HepG2 (cell line): Measurements from ENCODE around the gene FABP6. TPM values are rescaled to one million over a fixed set of nuclear protein-coding genes. Genes with fewer than 3 reads are reported as not detected.

Experiments
- ATAC-seq: fragments of 200-7000 bp; cut with Tn5 transposase; 3 replicates; pipeline ENCODE4 v1.9.1; 2020; ENCODE audit warnings: mild to moderate bottlenecking, moderate library complexity
- BruUV-seq: library from RNA; stranded (reverse); fragments of 400-500 nt; replicated peaks from 2 replicates; lab custom pipeline; 2021; lab: Mats Ljungman, UMichigan
- CTCF ChIA-PET: fragments of 300-600 bp; formaldehyde crosslinking; extraction: SDS; loops from one replicate; lab custom pipeline; 2021; ENCODE audit warnings: low total read pairs, inconsistent platforms, low intra/inter-chr PET ratio; lab: Yijun Ruan, JAX
- POLR2A ChIA-PET: fragments of 350-600 bp; sonication (Branson Sonifier 250); formaldehyde crosslinking; loops from one replicate; lab custom pipeline; 2020; ENCODE audit warnings: antibody characterized with exemption, inconsistent platforms; lab: Yijun Ruan, JAX
- DNase-seq: peaks from one replicate; pipeline ENCODE4 v3.0.0-alpha.2; 2015; ENCODE audit warnings: low spot score
- FAIRE-seq: peaks from 3 replicates; lab custom pipeline; 2011; peaks lifted over from hg19 to GRCh38; lab: Jason Lieb, UNC
- H2AFZ ChIP-seq: one replicate; pipeline ENCODE4 v1.6.1; 2011; ENCODE audit warnings: low read length, inconsistent platforms
- H3K27ac ChIP-seq: fragments of 300-600 bp; 3 replicates; pipeline ENCODE4 v1.8.0; 2011; ENCODE audit warnings: mixed run types, mild to moderate bottlenecking, mixed read lengths, low read length, inconsistent platforms; ENCODE audit not compliant: insufficient read depth; ENCODE audit errors: extremely low read length
- H3K27me3 ChIP-seq, 2 experiments: fragments of 200-600 bp in 1 of 2; 2 replicates in 1 of 2; 3 replicates in 1 of 2; pipeline versions ENCODE4 v1.6.0 to v1.8.0; 2011; ENCODE audit warnings: low read length in 2 of 2, mild to moderate bottlenecking in 2 of 2, moderate library complexity in 2 of 2, inconsistent platforms in 1 of 2; ENCODE audit not compliant: insufficient read depth in 2 of 2, control insufficient read depth in 1 of 2
- H3K36me3 ChIP-seq, 2 experiments: fragments of 200-600 bp in 1 of 2; replicated peaks in 1 of 2; 2 replicates in 1 of 2; 3 replicates in 1 of 2; pipeline versions ENCODE4 v1.5.1 to v1.8.0; 2011; ENCODE audit warnings: low read length in 2 of 2, inconsistent platforms in 1 of 2; ENCODE audit not compliant: insufficient read depth in 2 of 2, control insufficient read depth in 1 of 2
- H3K4me1 ChIP-seq: 2 replicates; pipeline ENCODE4 v1.5.1; 2012; ENCODE audit warnings: low read length, inconsistent platforms; ENCODE audit not compliant: insufficient read depth
- H3K4me2 ChIP-seq: 2 replicates; pipeline ENCODE4 v1.6.0; 2011; ENCODE audit warnings: low read depth, low read length, inconsistent platforms
- H3K4me3 ChIP-seq, 3 experiments: fragments of 200-600 bp in 1 of 3; sonication (generic), shearing (Covaris generic) in 1 of 3; replicated peaks in 1 of 3; 2 replicates each; pipeline ENCODE4 v1.5.1; 2011 to 2016; ENCODE audit warnings: low read length in 3 of 3, inconsistent platforms in 2 of 3, low read depth in 2 of 3, mild to moderate bottlenecking in 2 of 3, control low read depth in 1 of 3, mixed read lengths in 1 of 3; ENCODE audit not compliant: insufficient read depth in 1 of 3
- H3K79me2 ChIP-seq: one replicate; pipeline ENCODE4 v1.6.1; 2011; ENCODE audit warnings: low read length, inconsistent platforms; ENCODE audit not compliant: insufficient read depth
- H3K9ac ChIP-seq: 2 replicates; pipeline ENCODE4 v1.6.0; 2011; ENCODE audit warnings: mild to moderate bottlenecking, low read depth, low read length, inconsistent platforms; ENCODE audit not compliant: insufficient read depth
- H3K9me3 ChIP-seq: 2 replicates; pipeline ENCODE4 v1.5.1; 2012; ENCODE audit warnings: mild to moderate bottlenecking, low read length
- H4K20me1 ChIP-seq: 2 replicates; pipeline ENCODE4 v1.6.0; 2011; ENCODE audit warnings: inconsistent platforms, mild to moderate bottlenecking, low read length, moderate library complexity; ENCODE audit not compliant: insufficient read depth
- ATF2 ChIP-seq: sonication (generic); formaldehyde crosslinking; IDR thresholded peaks from 2 replicates; pipeline ENCODE4 v1.4.0; 2020; ENCODE audit warnings: missing genetic modification reagents
- ELF4 ChIP-seq: sonication (generic); formaldehyde crosslinking; IDR thresholded peaks from 2 replicates; pipeline ENCODE4 v1.5.0; 2020; ENCODE audit warnings: missing genetic modification reagents, mild to moderate bottlenecking, moderate library complexity, borderline replicate concordance
- GFI1 ChIP-seq: sonication (generic); formaldehyde crosslinking; IDR thresholded peaks from 2 replicates; pipeline ENCODE4 v1.5.0; 2020; ENCODE audit warnings: missing genetic modification reagents, mild to moderate bottlenecking, borderline replicate concordance
- HOMEZ ChIP-seq: IDR thresholded peaks from 2 replicates; pipeline ENCODE4 v1.6.1; 2016; ENCODE audit warnings: low read depth
- HOXA5 ChIP-seq: sonication (generic); formaldehyde crosslinking; IDR thresholded peaks from 2 replicates; pipeline ENCODE4 v1.4.0; 2020; ENCODE audit warnings: missing genetic modification reagents
- HOXA9 ChIP-seq: sonication (generic); formaldehyde crosslinking; IDR thresholded peaks from 2 replicates; pipeline ENCODE4 v1.8.1; 2022; ENCODE audit warnings: missing genetic modification reagents, mild to moderate bottlenecking, moderate library complexity, borderline replicate concordance
- MAF1 ChIP-seq: sonication (generic); formaldehyde crosslinking; IDR thresholded peaks from 2 replicates; pipeline ENCODE4 v1.5.0; 2020; ENCODE audit warnings: missing genetic modification reagents, borderline replicate concordance
- NFYC ChIP-seq: IDR thresholded peaks from 2 replicates; pipeline ENCODE4 v1.6.1; 2016; ENCODE audit warnings: missing genetic modification reagents, missing compliant biosample characterization
- NR2C2 ChIP-seq: sonication (generic); formaldehyde crosslinking; IDR thresholded peaks from 2 replicates; pipeline ENCODE4 v1.4.0; 2020; ENCODE audit warnings: missing genetic modification reagents, mild to moderate bottlenecking, moderate library complexity, borderline replicate concordance
- SIX4 ChIP-seq: sonication (generic); formaldehyde crosslinking; IDR thresholded peaks from 2 replicates; pipeline ENCODE4 v1.4.0; 2020; ENCODE audit warnings: missing genetic modification reagents
- SUZ12 ChIP-seq: fragments of 150-350 bp; IDR thresholded peaks from 2 replicates; pipeline ENCODE4 v1.6.1; 2014; ENCODE audit warnings: low read depth, low read length
- TOE1 ChIP-seq: sonication (generic); formaldehyde crosslinking; IDR thresholded peaks from 2 replicates; pipeline ENCODE4 v1.4.0; 2020; ENCODE audit warnings: mild to moderate bottlenecking, missing genetic modification reagents
- ZBTB1 ChIP-seq: sonication (generic); formaldehyde crosslinking; IDR thresholded peaks from 2 replicates; pipeline ENCODE4 v1.4.0; 2020; ENCODE audit warnings: missing genetic modification reagents, borderline replicate concordance
- ZNF468 ChIP-seq: sonication (generic); formaldehyde crosslinking; IDR thresholded peaks from 2 replicates; pipeline ENCODE4 v1.8.0; 2022; ENCODE audit warnings: mild to moderate bottlenecking, moderate library complexity, missing genetic modification reagents
- ZNF543 ChIP-seq: sonication (generic); formaldehyde crosslinking; IDR thresholded peaks from 2 replicates; pipeline ENCODE4 v1.4.0; 2020; ENCODE audit warnings: mild to moderate bottlenecking, missing genetic modification reagents
- ZNF546 ChIP-seq: sonication (generic); formaldehyde crosslinking; conservative IDR thresholded peaks from 2 replicates; pipeline ENCODE4 v1.8.1; 2023; ENCODE audit warnings: mild to moderate bottlenecking, missing genetic modification reagents
- ZNF607 ChIP-seq: sonication (generic); formaldehyde crosslinking; IDR thresholded peaks from 2 replicates; pipeline ENCODE4 v1.5.1; 2020; ENCODE audit warnings: missing genetic modification reagents, mild to moderate bottlenecking, borderline replicate concordance
- WGBS: methylation state at CpG from one replicate; pipeline ENCODE4 v1.1.6; 2017; ENCODE audit warnings: low lambda C conversion rate; 5-methylcytosine and 5-hydroxymethylcytosine counted together
- in situ Hi-C: cut with HindIII; loops from 2 replicates; pipeline ENCODE4 v1.10.0; 2017; ENCODE audit warnings: low pct_unique_long_range_greater_than_20kb; ENCODE audit not compliant: extremely low pct_ligation_motif_present
- intact Hi-C: fragments of 100-400 bp; cut with micrococcal nuclease; formaldehyde crosslinking; loops from one replicate; pipeline ENCODE4 v1.10.0; 2022; ENCODE audit not compliant: unreplicated experiment
- polyA plus RNA-seq, 8 experiments: library from polyadenylated mRNA; depleted of rRNA in 3 of 8; stranded (reverse) in 7 of 8; unstranded in 1 of 8; fragments of >200 nt; fragmentation: Illumina TruSeq in 4 of 8; extraction: Trizol in 4 of 8; gene quantifications; 2 replicates each; pipeline versions ENCODE4 v1.2.1 to v1.2.3, GENCODE V29; 2011 to 2016; ENCODE audit warnings: low read depth in 4 of 8, missing spikeins in 1 of 8, mixed read lengths in 1 of 8; ENCODE audit not compliant: insufficient read depth in 1 of 8
- total RNA-seq, 5 experiments: library from RNA; depleted of rRNA; stranded (reverse); fragments of >200 nt; fragmentation: Illumina TruSeq; extraction: Trizol; gene quantifications; 2 replicates each; pipeline ENCODE4 v1.2.3, GENCODE V29; 2016; ENCODE audit warnings: low read depth in 1 of 5

FABP6 gene
- total and polyA plus RNA-seq, 2 of the 13 experiments (the other 11 are each of a cell fraction or from before 2014, with no cell fraction given): 0.13 TPM; not detected in 1

GRCh38 chr5:160213537-160213936 is 15.8 kb upstream of the FABP6 start:
- no peaks in the 10 kb centered on the region for H3K79me2 ChIP-seq
- intact Hi-C loops: no loop called here
- ATAC-seq: peak; percentile 56; the same call in 1 of the 3 replicates
- peak; percentile 32; the same call in 1 of the 2 replicates for TF ChIP-seq NFYC (CRISPR knock-in tag)
- TF ChIP-seq HOXA9 (CRISPR knock-in tag): no peak
- H3K27ac ChIP-seq: no peak overlapping the region
- no peaks in the 10 kb centered on the region for H3K36me3 ChIP-seq
- CTCF ChIA-PET: no interaction called here
- in situ Hi-C loops: no loop called here
- DNase-seq: no peak
- H3K4me3 ChIP-seq: no peak overlapping the region
- WGBS: 16% methylated on average over 5 of the region's 5 CpGs
- POLR2A ChIA-PET: no interaction called here
- H3K9ac ChIP-seq: no peak overlapping the region
- BruUV-seq: no TSS peak
- H3K27me3 ChIP-seq: no peaks in the 10 kb centered on the region; a peak in 1 of 5 replicates
- H3K4me2 ChIP-seq: no peak overlapping the region
- FAIRE-seq: no peak
- no peak overlapping the region for H2AFZ ChIP-seq
- H3K9me3 ChIP-seq: no peaks in the 10 kb centered on the region
- no peaks in the 10 kb centered on the region for H3K4me1 ChIP-seq
- H4K20me1 ChIP-seq: no peaks in the 10 kb centered on the region

GRCh38 chr5:160219356-160219755 is 9.9 kb upstream of the FABP6 start:
- no peaks in the 10 kb centered on the region for H4K20me1 ChIP-seq
- intact Hi-C loops: no loop called here
- no peaks in the 10 kb centered on the region for H3K9me3 ChIP-seq
- H3K36me3 ChIP-seq: no peaks in the 10 kb centered on the region
- H3K79me2 ChIP-seq: no peaks in the 10 kb centered on the region
- H3K9ac ChIP-seq: no peak overlapping the region
- no peak for ATAC-seq
- H3K4me3 ChIP-seq: no peak overlapping the region
- BruUV-seq: no TSS peak
- POLR2A ChIA-PET: no interaction called here
- H3K27ac ChIP-seq: no peak overlapping the region
- FAIRE-seq: no peak
- CTCF ChIA-PET: no interaction called here
- H3K4me2 ChIP-seq: no peak overlapping the region
- H2AFZ ChIP-seq: no peak overlapping the region
- H3K4me1 ChIP-seq: no peaks in the 10 kb centered on the region
- H3K27me3 ChIP-seq: no peaks in the 10 kb centered on the region
- WGBS: 30% methylated on average over 4 of the region's 4 CpGs
- in situ Hi-C loops: no loop called here
- no peak for DNase-seq
- TF ChIP-seq SUZ12 (no peak), MAF1 (CRISPR knock-in tag) (no peak), ZNF546 (CRISPR knock-in tag) (no peak), ZNF468 (CRISPR knock-in tag) (no peak), ATF2 (CRISPR knock-in tag) (no peak), ZNF543 (no peak), NR2C2 (no peak), ELF4 (CRISPR knock-in tag) (no peak), HOMEZ (CRISPR knock-in tag) (no peak), TOE1 (no peak), ZNF607 (CRISPR knock-in tag) (no peak), SIX4 (CRISPR knock-in tag) (no peak), ZBTB1 (no peak), HOXA5 (no peak), GFI1 (CRISPR knock-in tag) (no peak)
